ENCODE data around the gene CPNE2. TPM values are rescaled to one million over a fixed set of nuclear protein-coding genes. Genes with fewer than 3 reads are reported as not detected.

Gene CPNE2
- total RNA-seq, 1 donor: 11.6 TPM

DNA sequence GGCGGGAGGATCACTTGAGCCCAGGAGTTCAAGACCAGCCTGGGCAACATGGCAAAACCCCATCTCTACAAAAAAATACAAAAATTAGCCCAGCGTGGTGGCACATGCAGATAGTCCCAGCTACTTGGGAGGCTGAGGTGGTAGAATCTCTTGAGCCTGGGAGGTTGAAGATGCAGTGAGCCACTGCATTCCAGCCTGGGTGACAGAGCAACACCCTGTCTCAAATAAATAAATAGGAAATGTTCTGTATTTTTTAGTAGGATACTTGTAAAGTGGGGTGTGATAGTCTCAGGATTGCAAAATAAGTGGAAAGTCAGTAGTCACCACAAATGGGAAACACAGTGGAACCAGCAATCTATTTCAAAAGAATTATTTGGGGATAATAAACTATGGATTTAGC, 97.8 kb downstream of the CPNE2 start:
- Histone ChIP-seq H4K20me1 (ENCODE audit: insufficient read depth, low read length) (peaks cover 3% of the 10 kb centered on the region), H3K4me2 (ENCODE audit: insufficient read depth, low read length) (no peak overlapping the region), H3K27ac (ENCODE audit: low read depth, low read length) (no peak overlapping the region), H3K79me2 (ENCODE audit: insufficient read depth, low read length) (peaks cover 85% of the 10 kb centered on the region), H3K9me3 (ENCODE audit: low read depth, low read length) (no peaks in the 10 kb centered on the region), H3K27me3 (ENCODE audit: insufficient read depth, low read length) (no peaks in the 10 kb centered on the region), H3K4me3 (ENCODE audit: insufficient read depth, low read length) (no peak overlapping the region), H2AFZ (ENCODE audit: low read length) (no peak overlapping the region), H3K36me3 (ENCODE audit: insufficient read depth, low read length) (no peaks in the 10 kb centered on the region), H3K4me1 (ENCODE audit: insufficient read depth, low read length) (peaks cover 54% of the 10 kb centered on the region)
- TF ChIP-seq, protein P1, sequence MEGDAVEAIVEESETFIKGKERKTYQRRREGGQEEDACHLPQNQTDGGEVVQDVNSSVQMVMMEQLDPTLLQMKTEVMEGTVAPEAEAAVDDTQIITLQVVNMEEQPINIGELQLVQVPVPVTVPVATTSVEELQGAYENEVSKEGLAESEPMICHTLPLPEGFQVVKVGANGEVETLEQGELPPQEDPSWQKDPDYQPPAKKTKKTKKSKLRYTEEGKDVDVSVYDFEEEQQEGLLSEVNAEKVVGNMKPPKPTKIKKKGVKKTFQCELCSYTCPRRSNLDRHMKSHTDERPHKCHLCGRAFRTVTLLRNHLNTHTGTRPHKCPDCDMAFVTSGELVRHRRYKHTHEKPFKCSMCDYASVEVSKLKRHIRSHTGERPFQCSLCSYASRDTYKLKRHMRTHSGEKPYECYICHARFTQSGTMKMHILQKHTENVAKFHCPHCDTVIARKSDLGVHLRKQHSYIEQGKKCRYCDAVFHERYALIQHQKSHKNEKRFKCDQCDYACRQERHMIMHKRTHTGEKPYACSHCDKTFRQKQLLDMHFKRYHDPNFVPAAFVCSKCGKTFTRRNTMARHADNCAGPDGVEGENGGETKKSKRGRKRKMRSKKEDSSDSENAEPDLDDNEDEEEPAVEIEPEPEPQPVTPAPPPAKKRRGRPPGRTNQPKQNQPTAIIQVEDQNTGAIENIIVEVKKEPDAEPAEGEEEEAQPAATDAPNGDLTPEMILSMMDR (IDR thresholded peaks at IDR 0.05; ENCODE audit: extremely low read depth, low read depth, low read length): no peak
- DNase-seq (ENCODE audit: insufficient read length, low spot score, missing footprints): no peak

DNA sequence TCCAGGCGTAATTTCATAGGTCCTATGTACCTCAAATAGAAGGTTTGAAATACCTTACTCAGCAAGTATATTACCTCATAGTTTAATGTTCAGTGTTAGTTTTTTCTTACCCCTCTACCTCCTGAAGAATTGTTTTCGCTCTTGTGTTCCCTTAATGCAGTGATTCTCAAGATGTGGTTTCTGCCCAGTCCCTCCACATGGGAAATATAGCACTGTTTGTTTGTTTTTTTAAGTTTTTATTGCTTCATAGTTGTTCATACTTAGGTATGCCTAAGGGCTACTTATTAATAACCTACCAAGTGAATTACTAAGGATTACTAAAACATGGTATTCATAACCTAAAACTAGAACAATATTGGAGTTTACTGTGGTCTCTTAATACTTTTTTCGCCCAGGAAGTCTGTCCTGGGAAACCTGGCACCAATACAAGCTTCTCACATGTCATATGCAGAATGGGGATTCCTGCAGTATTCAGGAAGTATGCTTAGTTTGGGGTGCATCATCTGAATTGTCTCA, 98.7 kb downstream of the CPNE2 start:
- Histone ChIP-seq H3K4me2 (ENCODE audit: insufficient read depth, low read length) (peak overlapping the region; percentile 42), H3K79me2 (ENCODE audit: insufficient read depth, low read length) (peaks cover 90% of the 10 kb centered on the region), H3K4me3 (ENCODE audit: insufficient read depth, low read length) (no peak overlapping the region), H3K27ac (ENCODE audit: low read depth, low read length) (peak overlapping the region; percentile 89), H3K9me3 (ENCODE audit: low read depth, low read length) (no peaks in the 10 kb centered on the region), H3K4me1 (ENCODE audit: insufficient read depth, low read length) (peaks cover 59% of the 10 kb centered on the region), H4K20me1 (ENCODE audit: insufficient read depth, low read length) (peaks cover 3% of the 10 kb centered on the region), H2AFZ (ENCODE audit: low read length) (no peak overlapping the region), H3K36me3 (ENCODE audit: insufficient read depth, low read length) (no peaks in the 10 kb centered on the region), H3K27me3 (ENCODE audit: insufficient read depth, low read length) (no peaks in the 10 kb centered on the region)
- peak; percentile 78 for DNase-seq (ENCODE audit: insufficient read length, low spot score, missing footprints)
- TF ChIP-seq, protein P1 (IDR thresholded peaks at IDR 0.05; ENCODE audit: extremely low read depth, low read depth, low read length): no peak

GRCh38 chr16:57192146-57192545, 99.8 kb downstream of the CPNE2 start:
- H3K27ac ChIP-seq (ENCODE audit: low read depth, low read length): peak overlapping the region; percentile 89
- peak overlapping the region; percentile 73 for H3K4me2 ChIP-seq (ENCODE audit: insufficient read depth, low read length)

GRCh38 chr16:57192720-57193486, 100.5 kb downstream of the CPNE2 start:
- TF ChIP-seq, protein P1 (IDR thresholded peaks at IDR 0.05; ENCODE audit: extremely low read depth, low read depth, low read length): no peak
- peaks cover 3% of the 10 kb centered on the region for H4K20me1 ChIP-seq (ENCODE audit: insufficient read depth, low read length)
- no peaks in the 10 kb centered on the region for H3K36me3 ChIP-seq (ENCODE audit: insufficient read depth, low read length)
- H3K27ac ChIP-seq (ENCODE audit: low read depth, low read length): peak overlapping the region; percentile 89
- peak overlapping the region; percentile 73 for H3K4me2 ChIP-seq (ENCODE audit: insufficient read depth, low read length)
- H3K79me2 ChIP-seq (ENCODE audit: insufficient read depth, low read length): peaks cover 90% of the 10 kb centered on the region
- H3K27me3 ChIP-seq (ENCODE audit: insufficient read depth, low read length): no peaks in the 10 kb centered on the region
- H3K4me3 ChIP-seq (ENCODE audit: insufficient read depth, low read length): peak overlapping the region; percentile 16
- H2AFZ ChIP-seq (ENCODE audit: low read length): no peak overlapping the region
- peaks cover 67% of the 10 kb centered on the region for H3K4me1 ChIP-seq (ENCODE audit: insufficient read depth, low read length)
- no peaks in the 10 kb centered on the region for H3K9me3 ChIP-seq (ENCODE audit: low read depth, low read length)
- no peak for DNase-seq (ENCODE audit: insufficient read length, low spot score, missing footprints)

More at GRCh38 chr16:57192146-57192545, 99.8 kb downstream of the CPNE2 start:
- no peaks in the 10 kb centered on the region for H3K36me3 ChIP-seq (ENCODE audit: insufficient read depth, low read length)
- no peak overlapping the region for H3K4me3 ChIP-seq (ENCODE audit: insufficient read depth, low read length)
- no peak overlapping the region for H2AFZ ChIP-seq (ENCODE audit: low read length)
- H3K9me3 ChIP-seq (ENCODE audit: low read depth, low read length): no peaks in the 10 kb centered on the region
- TF ChIP-seq, protein P1 (IDR thresholded peaks at IDR 0.05; ENCODE audit: extremely low read depth, low read depth, low read length): no peak
- peaks cover 3% of the 10 kb centered on the region for H4K20me1 ChIP-seq (ENCODE audit: insufficient read depth, low read length)
- DNase-seq (ENCODE audit: insufficient read length, low spot score, missing footprints): no peak
- peaks cover 90% of the 10 kb centered on the region for H3K79me2 ChIP-seq (ENCODE audit: insufficient read depth, low read length)
- H3K27me3 ChIP-seq (ENCODE audit: insufficient read depth, low read length): no peaks in the 10 kb centered on the region
- H3K4me1 ChIP-seq (ENCODE audit: insufficient read depth, low read length): peaks cover 70% of the 10 kb centered on the region
